GM18526 (cell line): ENCODE measurements around the gene TRAPPC2L.

Experiments
- POLR2A ChIP-seq: IDR thresholded peaks from 3 replicates; pipeline ENCODE4 v1.6.1; 2011; ENCODE audit not compliant: insufficient read length; ENCODE audit errors: extremely low read depth

Gene TRAPPC2L

GRCh38 chr16:88883117-88883895, 26.4 kb downstream of the TRAPPC2L start:
- no peak for TF ChIP-seq POLR2A

- TF ChIP-seq POLR2A, result no peak
Observed at GRCh38 chr16:88883946-88884345, 27.0 kb downstream of the TRAPPC2L start.

GRCh38 chr16:88884569-88885271, 27.8 kb downstream of the TRAPPC2L start:
- TF ChIP-seq POLR2A, result no peak

GRCh38 chr16:88885693-88886280, 28.9 kb downstream of the TRAPPC2L start:
- TF ChIP-seq POLR2A, result no peak

GRCh38 chr16:88886420-88886844, 29.5 kb downstream of the TRAPPC2L start:
- TF ChIP-seq POLR2A, result no peak

GRCh38 chr16:88886845-88887521, 30.1 kb downstream of the TRAPPC2L start:
- no peak for TF ChIP-seq POLR2A

- TF ChIP-seq POLR2A, result no peak
Observed at GRCh38 chr16:88888057-88888456, 31.1 kb downstream of the TRAPPC2L start.

- no peak for TF ChIP-seq POLR2A
Observed at GRCh38 chr16:88888461-88889387, 31.8 kb downstream of the TRAPPC2L start.

GRCh38 chr16:88891083-88891482, 34.2 kb downstream of the TRAPPC2L start:
- no peak for TF ChIP-seq POLR2A

- no peak for TF ChIP-seq POLR2A
Observed at GRCh38 chr16:88892065-88892464, 35.1 kb downstream of the TRAPPC2L start.

GRCh38 chr16:88893127-88893968, 36.4 kb downstream of the TRAPPC2L start:
- no peak for TF ChIP-seq POLR2A

- no peak for TF ChIP-seq POLR2A
Observed at GRCh38 chr16:88894681-88895300, 37.9 kb downstream of the TRAPPC2L start.

- TF ChIP-seq POLR2A, result no peak
Observed at GRCh38 chr16:88895335-88895734, 38.4 kb downstream of the TRAPPC2L start.
